DMS53 treated with DMSO at 0.1 percent for 48 hours (cell line): ENCODE measurements around the gene EPB41L5.

Source experiments
- DNase-seq: peaks from one replicate; lab custom pipeline; 2025; ENCODE audit not compliant: unreplicated experiment; lab: John Stamatoyannopoulos, UW

Gene EPB41L5

DNA sequence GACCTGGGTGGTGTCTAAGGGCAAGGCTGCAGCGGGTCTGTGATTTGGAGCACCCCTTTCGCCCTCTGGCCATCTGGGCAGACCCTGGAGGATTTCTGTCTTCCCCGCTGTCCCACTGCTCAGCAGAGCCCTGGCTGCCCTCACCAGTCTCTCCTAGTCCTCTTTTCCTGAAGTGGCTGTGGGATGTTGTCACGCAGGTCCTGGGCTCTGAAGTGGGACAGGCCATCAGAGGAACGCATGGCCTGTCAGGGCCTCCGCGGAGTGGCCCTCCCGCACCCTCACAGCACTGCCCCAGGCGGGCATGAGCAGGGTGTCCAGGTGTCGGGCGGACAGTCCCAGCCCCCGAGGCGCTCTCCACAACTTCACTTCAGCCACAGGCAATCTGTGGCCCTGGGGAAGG is 211.4 kb downstream of the EPB41L5 start:
- DNase-seq, result no peak

GRCh38 chr2:120224735-120225548 is 212.1 kb downstream of the EPB41L5 start:
- peak; percentile 90 for DNase-seq

DNA sequence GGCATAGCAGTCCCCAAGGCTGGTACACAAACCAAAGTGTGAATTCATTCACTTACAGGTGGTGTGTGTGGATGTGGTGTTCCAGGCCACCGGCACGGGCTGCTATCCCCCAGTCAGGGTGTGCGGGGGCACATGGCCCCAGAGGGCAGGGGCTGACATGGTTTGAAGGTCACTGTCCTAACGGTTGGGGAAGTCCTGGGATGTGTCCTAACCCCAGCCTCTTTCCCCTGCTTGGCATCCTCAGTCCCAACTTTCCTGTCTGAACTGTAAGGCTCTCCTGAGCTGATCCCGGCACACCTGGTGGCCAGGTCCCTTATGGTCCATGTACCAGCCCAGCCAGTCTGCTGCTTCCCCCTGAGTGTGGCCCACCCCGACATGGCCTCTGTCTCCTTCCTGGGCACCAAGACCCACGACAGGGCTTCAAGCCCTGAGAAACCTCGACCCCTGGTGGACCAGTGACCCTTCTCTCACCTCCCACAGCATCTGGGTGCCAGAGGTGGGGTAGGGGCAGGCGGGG is 212.7 kb downstream of the EPB41L5 start:
- DNase-seq, result peak; percentile 57

- no peak for DNase-seq
Measured at GRCh38 chr2:120226316-120226715, 213.4 kb downstream of the EPB41L5 start.

GRCh38 chr2:120227111-120227991 is 214.5 kb downstream of the EPB41L5 start:
- no peak for DNase-seq

GRCh38 chr2:120228503-120228902 is 215.6 kb downstream of the EPB41L5 start:
- DNase-seq, result no peak
